ENCODE data around the gene BTBD9.

BTBD9 gene

DNA sequence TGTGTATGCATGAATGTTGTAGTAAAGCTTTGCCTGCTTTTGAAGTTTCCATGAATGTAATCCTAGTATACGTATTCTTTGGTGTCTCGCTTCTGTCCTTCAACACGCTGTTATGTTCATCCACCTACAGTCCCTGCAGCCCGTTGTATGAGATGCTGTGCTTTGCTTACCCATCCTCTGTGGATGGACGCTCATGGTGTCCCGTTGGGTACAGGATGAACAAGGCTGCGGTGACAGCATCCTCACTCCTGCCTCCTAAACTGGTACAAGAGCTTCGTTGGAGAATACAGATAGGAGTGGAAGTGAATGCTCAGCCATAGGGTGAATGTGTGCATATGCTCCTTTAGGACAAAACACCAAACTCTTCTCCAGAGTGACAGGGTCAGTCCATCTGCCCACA is 454.0 kb downstream of the BTBD9 start:
- ChIA-PET POLR2A (no interaction called here), CTCF (no interaction called here)
- no peak overlapping the region for H3K4me3 ChIP-seq (ENCODE audit: low read depth, low read length)
- no peak for DNase-seq (ENCODE audit: low read depth, low spot score)
- TF ChIP-seq, protein P1, sequence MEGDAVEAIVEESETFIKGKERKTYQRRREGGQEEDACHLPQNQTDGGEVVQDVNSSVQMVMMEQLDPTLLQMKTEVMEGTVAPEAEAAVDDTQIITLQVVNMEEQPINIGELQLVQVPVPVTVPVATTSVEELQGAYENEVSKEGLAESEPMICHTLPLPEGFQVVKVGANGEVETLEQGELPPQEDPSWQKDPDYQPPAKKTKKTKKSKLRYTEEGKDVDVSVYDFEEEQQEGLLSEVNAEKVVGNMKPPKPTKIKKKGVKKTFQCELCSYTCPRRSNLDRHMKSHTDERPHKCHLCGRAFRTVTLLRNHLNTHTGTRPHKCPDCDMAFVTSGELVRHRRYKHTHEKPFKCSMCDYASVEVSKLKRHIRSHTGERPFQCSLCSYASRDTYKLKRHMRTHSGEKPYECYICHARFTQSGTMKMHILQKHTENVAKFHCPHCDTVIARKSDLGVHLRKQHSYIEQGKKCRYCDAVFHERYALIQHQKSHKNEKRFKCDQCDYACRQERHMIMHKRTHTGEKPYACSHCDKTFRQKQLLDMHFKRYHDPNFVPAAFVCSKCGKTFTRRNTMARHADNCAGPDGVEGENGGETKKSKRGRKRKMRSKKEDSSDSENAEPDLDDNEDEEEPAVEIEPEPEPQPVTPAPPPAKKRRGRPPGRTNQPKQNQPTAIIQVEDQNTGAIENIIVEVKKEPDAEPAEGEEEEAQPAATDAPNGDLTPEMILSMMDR (IDR thresholded peaks at IDR 0.05; ENCODE audit: insufficient read depth, low read length, missing control alignments), result no peak

- POLR2A ChIA-PET, result no interaction called here
- no peak overlapping the region for H3K4me3 ChIP-seq (ENCODE audit: low read depth, low read length)
- no peak for DNase-seq (ENCODE audit: low read depth, low spot score)
These were observed 454.5 kb downstream of the BTBD9 start for GRCh38 chr6:38185244-38185643.

GRCh38 chr6:38184585-38185080 is 455.1 kb downstream of the BTBD9 start:
- TF ChIP-seq, protein P1 (IDR thresholded peaks at IDR 0.05; ENCODE audit: insufficient read depth, low read length, missing control alignments), result no peak
- ChIA-PET POLR2A (no interaction called here), CTCF (no interaction called here)
- DNase-seq (ENCODE audit: low read depth, low spot score), result no peak
- H3K4me3 ChIP-seq (ENCODE audit: low read depth, low read length), result no peak overlapping the region

More at GRCh38 chr6:38185244-38185643, 454.5 kb downstream of the BTBD9 start:
- TF ChIP-seq, protein P1 (IDR thresholded peaks at IDR 0.05; ENCODE audit: insufficient read depth, low read length, missing control alignments), result no peak
- CTCF ChIA-PET, result no interaction called here

DNA sequence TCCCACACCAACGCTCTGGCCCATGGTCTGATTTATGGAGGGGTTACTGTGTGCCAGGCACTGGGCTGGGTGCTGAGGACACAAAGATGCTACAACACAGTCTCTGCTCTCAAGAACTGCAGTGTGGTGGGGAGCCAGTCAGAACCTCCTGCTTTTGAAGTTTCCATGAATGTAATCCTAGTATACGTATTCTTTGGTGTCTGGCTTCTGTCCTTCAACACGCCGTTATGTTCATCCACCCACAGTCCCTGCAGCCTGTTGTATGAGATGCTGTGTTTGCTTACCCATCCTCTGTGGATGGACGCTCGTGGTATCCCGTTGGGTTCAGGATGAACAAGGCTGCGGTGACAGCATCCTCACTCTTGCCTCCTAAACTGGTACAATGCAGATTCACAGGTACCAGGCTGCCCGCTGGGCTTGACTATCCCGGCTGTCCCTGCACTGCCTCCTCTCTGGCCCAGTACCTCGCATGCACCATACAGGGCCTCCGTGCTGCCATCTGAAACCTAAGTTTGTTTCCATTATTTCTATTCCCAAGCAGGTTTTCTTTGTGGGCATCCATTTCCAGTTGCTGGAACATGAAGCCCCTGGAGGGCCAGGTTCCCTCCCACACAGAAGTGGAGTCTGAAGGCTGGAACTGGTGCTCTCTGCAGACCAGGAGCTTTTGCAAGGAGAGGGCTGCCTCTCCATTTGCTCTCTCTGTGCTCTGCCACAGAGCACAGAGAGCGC is 455.7 kb downstream of the BTBD9 start:
- ChIA-PET POLR2A (no interaction called here), CTCF (interaction anchor here (0.9 kb wide), 1 partner anchor 310 kb away, joined by 3 read pairs; no protein-coding TSS in a partner anchor)
- H3K4me3 ChIP-seq (ENCODE audit: low read depth, low read length), result no peak overlapping the region
- no peak for DNase-seq (ENCODE audit: low read depth, low spot score)
- TF ChIP-seq, protein P1 (IDR thresholded peaks at IDR 0.05; ENCODE audit: insufficient read depth, low read length, missing control alignments), result no peak

DNA sequence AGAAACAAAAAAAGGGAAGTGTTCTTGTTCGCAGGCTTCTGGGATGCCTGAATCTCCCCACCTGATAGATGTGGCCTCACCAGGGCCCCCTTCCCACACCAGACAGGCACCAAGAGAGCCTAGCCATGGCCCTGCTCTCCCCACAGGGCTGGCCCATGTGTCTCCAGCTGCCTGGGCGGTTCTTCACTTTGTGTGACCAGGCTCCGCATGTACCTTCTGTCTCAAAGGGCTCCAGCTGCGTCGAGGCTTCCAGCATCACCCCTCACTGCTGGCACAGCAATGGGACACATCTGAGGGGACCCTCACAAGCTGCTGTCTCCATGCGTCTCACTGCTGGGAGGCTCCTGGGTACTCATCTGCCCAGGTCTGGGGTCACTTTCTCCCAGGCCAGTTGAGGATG is 457.3 kb downstream of the BTBD9 start:
- no peak overlapping the region for H3K4me3 ChIP-seq (ENCODE audit: low read depth, low read length)
- CTCF ChIA-PET, result no interaction called here
- TF ChIP-seq, protein P1 (IDR thresholded peaks at IDR 0.05; ENCODE audit: insufficient read depth, low read length, missing control alignments), result no peak
- no peak for DNase-seq (ENCODE audit: low read depth, low spot score)
- POLR2A ChIA-PET, result no interaction called here

GRCh38 chr6:38180586-38180985 is 459.1 kb downstream of the BTBD9 start:
- DNase-seq (ENCODE audit: low read depth, low spot score), result no peak
- no peak overlapping the region for H3K4me3 ChIP-seq (ENCODE audit: low read depth, low read length)
- POLR2A ChIA-PET, result no interaction called here
- CTCF ChIA-PET, result no interaction called here
- TF ChIP-seq, protein P1 (IDR thresholded peaks at IDR 0.05; ENCODE audit: insufficient read depth, low read length, missing control alignments), result no peak

All from AG04449 (cell line).